Breast epithelium (tissue), 3 donors: ENCODE data around the gene CD83.

ENCODE experiments used
- POLR2A ChIP-seq: fragments of 450-650 bp; IDR thresholded peaks from one replicate; pipeline ENCODE4 v1.6.1; 2016; ENCODE audit warnings: antibody characterized with exemption, mild to moderate bottlenecking, moderate library complexity
- POLR2AphosphoS5 ChIP-seq, 3 donors: sonication (generic); formaldehyde crosslinking; IDR thresholded peaks; one replicate each; pipeline ENCODE4 v1.6.1; 2017; ENCODE audit warnings: antibody characterized with exemption in 3 of 3
- TF ChIP-seq, protein P1 (sequence below), 3 donors: fragments of 450-650 bp; IDR thresholded peaks; one replicate each; pipeline ENCODE4 v1.5.1; 2016 to 2017; ENCODE audit warnings: antibody characterized with exemption in 3 of 3, mild to moderate bottlenecking in 3 of 3, moderate library complexity in 3 of 3

DNA sequence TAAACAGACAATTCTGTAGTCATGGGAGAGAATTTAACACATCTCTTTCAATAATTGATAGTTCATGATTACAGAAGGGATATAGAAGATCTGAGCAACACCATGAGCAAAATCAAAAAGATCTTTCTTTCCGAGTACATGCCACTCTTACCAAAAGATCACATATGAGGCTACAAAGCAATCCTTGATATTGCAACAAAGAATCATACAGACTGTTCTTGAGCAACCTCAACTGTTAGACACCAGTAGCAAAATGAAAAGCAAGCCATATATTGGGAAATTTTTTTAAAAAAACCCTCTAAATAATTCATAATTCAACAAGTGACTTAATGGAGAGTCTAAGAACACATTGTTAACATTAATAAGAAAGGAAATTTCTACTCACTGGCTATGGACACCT is 3.6 kb upstream of the CD83 start:
- TF ChIP-seq, protein P1, sequence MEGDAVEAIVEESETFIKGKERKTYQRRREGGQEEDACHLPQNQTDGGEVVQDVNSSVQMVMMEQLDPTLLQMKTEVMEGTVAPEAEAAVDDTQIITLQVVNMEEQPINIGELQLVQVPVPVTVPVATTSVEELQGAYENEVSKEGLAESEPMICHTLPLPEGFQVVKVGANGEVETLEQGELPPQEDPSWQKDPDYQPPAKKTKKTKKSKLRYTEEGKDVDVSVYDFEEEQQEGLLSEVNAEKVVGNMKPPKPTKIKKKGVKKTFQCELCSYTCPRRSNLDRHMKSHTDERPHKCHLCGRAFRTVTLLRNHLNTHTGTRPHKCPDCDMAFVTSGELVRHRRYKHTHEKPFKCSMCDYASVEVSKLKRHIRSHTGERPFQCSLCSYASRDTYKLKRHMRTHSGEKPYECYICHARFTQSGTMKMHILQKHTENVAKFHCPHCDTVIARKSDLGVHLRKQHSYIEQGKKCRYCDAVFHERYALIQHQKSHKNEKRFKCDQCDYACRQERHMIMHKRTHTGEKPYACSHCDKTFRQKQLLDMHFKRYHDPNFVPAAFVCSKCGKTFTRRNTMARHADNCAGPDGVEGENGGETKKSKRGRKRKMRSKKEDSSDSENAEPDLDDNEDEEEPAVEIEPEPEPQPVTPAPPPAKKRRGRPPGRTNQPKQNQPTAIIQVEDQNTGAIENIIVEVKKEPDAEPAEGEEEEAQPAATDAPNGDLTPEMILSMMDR (IDR thresholded peaks at IDR 0.05), result no peak
- TF ChIP-seq POLR2AphosphoS5 (IDR thresholded peaks at IDR 0.05) (no peak), POLR2A (no peak)
